GM12878 (cell line): ENCODE results near the gene LAMC3. TPM values are rescaled to one million over a fixed set of nuclear protein-coding genes. Genes with fewer than 3 reads are reported as not detected.

ENCODE experiments used
- ATAC-seq: fragments of 200-7000 bp; cut with Tn5 transposase; 3 replicates; pipeline ENCODE4 v1.9.1; 2020; ENCODE audit warnings: mild to moderate bottlenecking, moderate library complexity
- BruUV-seq: library from RNA; stranded (reverse); fragments of 400-500 nt; replicated peaks from 2 replicates; lab custom pipeline; 2021; lab: Mats Ljungman, UMichigan
- CTCF ChIA-PET: fragments of 300-600 bp; sonication (Branson Sonifier 250); formaldehyde crosslinking; extraction: SDS; loops from one replicate; lab custom pipeline; 2021; ENCODE audit warnings: inconsistent platforms; lab: Yijun Ruan, JAX
- POLR2A ChIA-PET: fragments of 350-600 bp; formaldehyde crosslinking; extraction: SDS; loops from one replicate; lab custom pipeline; 2021; ENCODE audit warnings: inconsistent platforms; lab: Charles Lee
- RAD21 ChIA-PET: fragments of 300-600 bp; sonication (Branson Sonifier 250); formaldehyde crosslinking; loops from one replicate; lab custom pipeline; 2023; ENCODE audit warnings: antibody characterized with exemption; ENCODE audit not compliant: unreplicated experiment; lab: Charles Lee
- SMC1A ChIA-PET: fragments of 300-600 bp; sonication (Branson Sonifier 250); formaldehyde crosslinking; loops from one replicate; lab custom pipeline; 2023; ENCODE audit not compliant: unreplicated experiment, uncharacterized antibody; lab: Charles Lee
- DNase-seq: peaks from one replicate; pipeline ENCODE4 v3.0.0-alpha.2; 2011; ENCODE audit warnings: low read depth, low spot score
- FAIRE-seq: peaks from 3 replicates; lab custom pipeline; 2011; peaks lifted over from hg19 to GRCh38; lab: Jason Lieb, UNC
- H2AFZ ChIP-seq: 2 replicates; pipeline ENCODE4 v1.6.0; 2011; ENCODE audit warnings: low read depth, low read length, control low read depth; ENCODE audit not compliant: control insufficient read depth
- H3K27ac ChIP-seq: 2 replicates; pipeline ENCODE4 v1.5.1; 2011; ENCODE audit warnings: control low read depth; ENCODE audit not compliant: control insufficient read depth, insufficient read depth
- H3K27me3 ChIP-seq, 2 experiments: replicated peaks in 1 of 2; 2 replicates each; pipeline versions ENCODE4 v1.6.0 to v1.6.1; 2011; ENCODE audit warnings: low read length in 1 of 2; ENCODE audit not compliant: control insufficient read depth in 2 of 2, insufficient read depth in 2 of 2
- H3K36me3 ChIP-seq, 2 experiments: 2 replicates each; pipeline ENCODE4 v1.5.1; 2011; ENCODE audit warnings: low read length in 1 of 2; ENCODE audit not compliant: control insufficient read depth in 2 of 2, insufficient read depth in 2 of 2
- H3K4me1 ChIP-seq: 2 replicates; pipeline ENCODE4 v1.6.1; 2011; ENCODE audit warnings: mild to moderate bottlenecking, low read length, moderate library complexity, mixed read lengths; ENCODE audit not compliant: control insufficient read depth, insufficient read depth
- H3K4me2 ChIP-seq: 2 replicates; pipeline ENCODE4 v1.6.0; 2011; ENCODE audit warnings: control low read depth; ENCODE audit not compliant: control insufficient read depth, insufficient read depth
- H3K4me3 ChIP-seq: fragments of 200-600 bp; sonication (generic); 2 replicates; pipeline ENCODE4 v1.5.1; 2016
- H3K79me2 ChIP-seq: 2 replicates; pipeline ENCODE4 v1.6.0; 2011; ENCODE audit warnings: low read length; ENCODE audit not compliant: control insufficient read depth, insufficient read depth
- H3K9ac ChIP-seq: 2 replicates; pipeline ENCODE4 v1.8.0; 2011; ENCODE audit warnings: low read length, control low read depth, mixed read lengths; ENCODE audit not compliant: control insufficient read depth, insufficient read depth
- H3K9me3 ChIP-seq: replicated peaks from 3 replicates; pipeline ENCODE4 v1.5.1; 2011; ENCODE audit warnings: mild to moderate bottlenecking, low read length; ENCODE audit not compliant: control insufficient read depth, insufficient read depth
- H4K20me1 ChIP-seq: 2 replicates; pipeline ENCODE4 v1.6.0; 2011; ENCODE audit not compliant: control insufficient read depth, insufficient read depth
- ASH2L ChIP-seq: fragments of 300-600, 200-600 bp; sonication (generic); IDR thresholded peaks from 2 replicates; pipeline ENCODE4 v1.6.1; 2017; ENCODE audit warnings: low read depth, mild to moderate bottlenecking, borderline replicate concordance
- ELK1 ChIP-seq: IDR thresholded peaks from 2 replicates; pipeline ENCODE4 v1.6.1; 2012; ENCODE audit warnings: low read depth, low read length, improper control_type of control experiment
- HDAC6 ChIP-seq: fragments of 200-600 bp; sonication (generic); IDR thresholded peaks from one replicate; pipeline ENCODE4 v1.8.0; 2017; ENCODE audit warnings: antibody characterized with exemption; ENCODE audit not compliant: unreplicated experiment
- IRF3 ChIP-seq: fragments of 450-650 bp; IDR thresholded peaks from 2 replicates; pipeline ENCODE4 v1.6.1; 2014; ENCODE audit warnings: mild to moderate bottlenecking
- NFXL1 ChIP-seq: fragments of 450-650 bp; IDR thresholded peaks from 2 replicates; pipeline ENCODE4 v1.6.1; 2017; ENCODE audit warnings: antibody characterized with exemption, mild to moderate bottlenecking, borderline replicate concordance
- NFYB ChIP-seq: IDR thresholded peaks from 2 replicates; pipeline ENCODE4 v1.6.1; 2011; ENCODE audit warnings: low read depth, mild to moderate bottlenecking, low read length, improper control_type of control experiment, moderate library complexity; ENCODE audit not compliant: insufficient read depth
- NRF1 ChIP-seq: conservative IDR thresholded peaks from 2 replicates; pipeline ENCODE4 v1.6.1; 2011; ENCODE audit warnings: mild to moderate bottlenecking, low read depth, low read length, improper control_type of control experiment
- USF2 ChIP-seq: IDR thresholded peaks from 2 replicates; pipeline ENCODE4 v1.6.1; 2011; ENCODE audit warnings: low read depth, low read length, improper control_type of control experiment, borderline replicate concordance
- ZNF207 ChIP-seq: fragments of 450-650 bp; IDR thresholded peaks from 2 replicates; pipeline ENCODE4 v1.6.1; 2014; ENCODE audit warnings: antibody characterized with exemption, mild to moderate bottlenecking, borderline replicate concordance
- ZNF622 ChIP-seq: fragments of 450-650 bp; IDR thresholded peaks from 2 replicates; pipeline ENCODE4 v1.6.1; 2017; ENCODE audit warnings: mild to moderate bottlenecking, inconsistent platforms
- WGBS: methylation state at CpG from one replicate; pipeline ENCODE4 v1.1.6; 2016; ENCODE audit warnings: low lambda C conversion rate; ENCODE audit not compliant: insufficient replicate concordance, insufficient coverage; ENCODE audit errors: missing lambda C conversion rate; 5-methylcytosine and 5-hydroxymethylcytosine counted together
- in situ Hi-C: fragments of 300-500 bp; cut with MboI; formaldehyde crosslinking; loops from 9 replicates; pipeline ENCODE4 v1.14.3; 2018; ENCODE audit warnings: mixed read lengths
- intact Hi-C: fragments of 100-400 bp; cut with micrococcal nuclease; formaldehyde crosslinking; loops from one replicate; pipeline ENCODE4 v1.14.2; 2022; ENCODE audit not compliant: unreplicated experiment
- polyA plus RNA-seq, 11 experiments: library from polyadenylated mRNA; depleted of rRNA in 4 of 11; unstranded in 6 of 11; stranded (reverse) in 5 of 11; fragments of >200 nt; fragmentation: Nextera tagmentation in 4 of 11; fragmentation: Illumina TruSeq in 1 of 11; extraction: Ambion mirVana in 4 of 11; extraction: Trizol in 1 of 11; gene quantifications; 1 replicate in 1 of 11; 2 replicates in 10 of 11; pipeline versions ENCODE4 v1.2.1 to v1.2.3, GENCODE V29; 2011 to 2016; ENCODE audit warnings: inconsistent platforms in 2 of 11, missing spikeins in 2 of 11, low read depth in 1 of 11
- total RNA-seq, 4 experiments: library from RNA; depleted of rRNA in 3 of 4; stranded (reverse); fragments of >200 nt in 3 of 4; fragmentation: Illumina TruSeq in 1 of 4; extraction: Trizol in 1 of 4; gene quantifications; 2 replicates each; pipeline versions ENCODE4 v1.2.1 to v1.2.3, GENCODE V29; 2013 to 2021
- TF ChIP-seq, protein P1 (sequence below): fragments of 450-650 bp; IDR thresholded peaks from 2 replicates; pipeline ENCODE4 v1.6.1; 2017; ENCODE audit warnings: borderline replicate concordance

LAMC3 gene
- total and polyA plus RNA-seq, 10 of the 15 experiments (the other 5 are each of a cell fraction or from before 2014, with no cell fraction given): under 0.01 to 0.08 TPM; not detected in 8

GRCh38 chr9:130963916-130964315, 45.1 kb upstream of the LAMC3 start:
- no peaks in the 10 kb centered on the region; the same call in 2 of the 3 replicates for H3K9me3 ChIP-seq
- no TSS peak for BruUV-seq
- no peaks in the 10 kb centered on the region for H3K4me1 ChIP-seq
- no peak overlapping the region for H3K4me3 ChIP-seq
- ChIA-PET RAD21 (no interaction called here), POLR2A (no interaction called here), SMC1A (no interaction called here), CTCF (no interaction called here)
- H4K20me1 ChIP-seq: no peaks in the 10 kb centered on the region
- DNase-seq: no peak
- 75% methylated on average over 8 of the region's 8 CpGs for WGBS
- H3K9ac ChIP-seq: no peak overlapping the region
- no peak overlapping the region for H3K4me2 ChIP-seq
- intact Hi-C loops: no loop called here
- ATAC-seq: no peak
- no peaks in the 10 kb centered on the region for H3K36me3 ChIP-seq
- H2AFZ ChIP-seq: no peak overlapping the region
- no peak overlapping the region for H3K27ac ChIP-seq
- in situ Hi-C loops: no loop called here
- H3K27me3 ChIP-seq: no peaks in the 10 kb centered on the region
- H3K79me2 ChIP-seq: no peaks in the 10 kb centered on the region
- TF ChIP-seq ZNF622 (no peak), HDAC6 (no peak), NRF1 (no peak), NFXL1 (no peak), ZNF207 (no peak), NFYB (no peak), ASH2L (no peak), USF2 (no peak), IRF3 (no peak), ELK1 (no peak)
- TF ChIP-seq, protein P1, sequence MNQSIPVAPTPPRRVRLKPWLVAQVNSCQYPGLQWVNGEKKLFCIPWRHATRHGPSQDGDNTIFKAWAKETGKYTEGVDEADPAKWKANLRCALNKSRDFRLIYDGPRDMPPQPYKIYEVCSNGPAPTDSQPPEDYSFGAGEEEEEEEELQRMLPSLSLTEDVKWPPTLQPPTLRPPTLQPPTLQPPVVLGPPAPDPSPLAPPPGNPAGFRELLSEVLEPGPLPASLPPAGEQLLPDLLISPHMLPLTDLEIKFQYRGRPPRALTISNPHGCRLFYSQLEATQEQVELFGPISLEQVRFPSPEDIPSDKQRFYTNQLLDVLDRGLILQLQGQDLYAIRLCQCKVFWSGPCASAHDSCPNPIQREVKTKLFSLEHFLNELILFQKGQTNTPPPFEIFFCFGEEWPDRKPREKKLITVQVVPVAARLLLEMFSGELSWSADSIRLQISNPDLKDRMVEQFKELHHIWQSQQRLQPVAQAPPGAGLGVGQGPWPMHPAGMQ: no peak
- FAIRE-seq: no peak
